NCI-H187 treated with DMSO at 0.1 percent for 48 hours (cell line): ENCODE results near the gene ZNF516.
"Not testable (repeated sequence)": the region's sequence is repeated elsewhere in the genome, so short reads cannot be mapped to it uniquely, and the experiment has no call there.

Experiments
- DNase-seq: peaks from one replicate; lab custom pipeline; 2025; lab: John Stamatoyannopoulos, UW

The ZNF516 gene

DNA sequence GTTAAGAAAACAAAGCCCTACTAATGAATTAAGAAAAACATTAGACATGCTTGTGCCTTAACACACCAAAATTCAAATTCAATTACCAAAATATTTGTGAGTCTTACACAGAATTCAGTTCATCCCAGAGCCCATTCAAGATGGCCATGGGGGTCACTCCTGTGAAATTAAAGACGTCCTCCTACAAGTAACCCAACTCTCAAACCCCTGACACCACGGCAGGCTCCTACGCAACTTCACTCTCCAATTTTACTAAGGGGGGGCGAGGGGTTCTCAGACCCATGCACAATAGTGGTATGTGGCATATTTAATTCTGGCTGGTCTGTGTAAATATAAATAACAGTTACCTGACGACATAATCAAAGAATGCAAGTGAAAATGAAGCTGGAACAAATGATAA lies 5.0 kb downstream of the ZNF516 start:
- no peak for DNase-seq

DNA sequence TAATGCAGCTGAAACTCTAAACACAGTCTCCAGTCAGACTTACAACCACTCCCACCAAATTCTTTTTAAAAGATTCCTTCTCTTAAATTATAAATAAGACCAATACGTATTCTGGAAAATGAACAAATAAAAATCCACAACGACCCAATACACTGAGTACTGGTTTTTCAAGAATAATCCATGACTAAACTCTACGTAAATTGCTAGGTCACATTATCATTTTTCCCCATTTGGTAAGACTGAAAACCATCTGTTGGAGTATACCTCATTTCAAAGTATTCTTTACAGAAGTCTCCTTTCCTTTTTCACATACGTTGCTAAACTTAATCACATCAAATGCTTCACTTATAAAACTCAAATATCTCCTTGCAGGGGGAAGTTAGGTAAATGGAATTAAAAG lies 6.0 kb downstream of the ZNF516 start:
- no peak for DNase-seq

DNA sequence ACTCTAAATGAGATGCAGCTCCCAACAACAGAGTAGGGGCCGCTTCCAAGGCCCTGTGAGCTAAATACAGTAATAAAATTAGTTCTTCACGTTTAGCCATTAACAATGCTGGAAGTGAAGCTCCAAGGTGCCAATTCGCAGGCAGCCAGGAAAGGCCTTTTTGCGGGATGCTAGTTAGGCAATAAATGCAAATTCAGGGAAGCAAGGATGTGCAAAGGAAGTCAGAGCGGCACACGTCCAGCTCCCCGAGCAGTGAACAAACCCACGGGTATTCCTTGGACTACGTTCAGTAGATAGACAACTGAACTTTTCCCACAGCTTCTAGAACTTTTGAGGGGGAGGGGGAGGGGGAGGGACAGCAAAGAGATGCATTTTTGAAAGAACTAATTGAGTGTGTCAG lies 6.9 kb downstream of the ZNF516 start:
- no peak for DNase-seq

- DNase-seq: no peak
These were observed 7.3 kb downstream of the ZNF516 start for GRCh38 chr18:76487782-76488181.

DNA sequence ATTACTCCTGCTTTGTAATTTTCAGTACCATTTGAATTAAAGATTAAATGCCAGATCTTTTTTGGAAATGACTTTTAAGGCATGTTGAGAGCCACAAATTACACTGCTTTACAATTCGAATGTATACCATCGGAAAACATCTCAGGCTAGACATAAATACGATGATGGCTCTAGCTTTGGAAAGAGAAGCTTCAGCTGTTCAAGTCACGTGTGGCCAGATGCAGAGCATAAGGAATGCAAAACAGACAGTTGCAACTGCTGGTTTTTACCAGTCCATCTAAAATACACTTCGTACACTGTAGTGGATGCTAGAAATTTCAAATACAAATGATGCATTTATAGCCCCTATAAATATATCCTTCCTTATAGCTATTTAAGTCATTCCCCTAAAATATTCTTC lies 8.0 kb downstream of the ZNF516 start:
- DNase-seq: no peak

- DNase-seq: no peak
These were observed 8.5 kb downstream of the ZNF516 start for GRCh38 chr18:76486574-76486973.

- DNase-seq: no peak
These were observed 9.0 kb downstream of the ZNF516 start for GRCh38 chr18:76486038-76486437.

DNA sequence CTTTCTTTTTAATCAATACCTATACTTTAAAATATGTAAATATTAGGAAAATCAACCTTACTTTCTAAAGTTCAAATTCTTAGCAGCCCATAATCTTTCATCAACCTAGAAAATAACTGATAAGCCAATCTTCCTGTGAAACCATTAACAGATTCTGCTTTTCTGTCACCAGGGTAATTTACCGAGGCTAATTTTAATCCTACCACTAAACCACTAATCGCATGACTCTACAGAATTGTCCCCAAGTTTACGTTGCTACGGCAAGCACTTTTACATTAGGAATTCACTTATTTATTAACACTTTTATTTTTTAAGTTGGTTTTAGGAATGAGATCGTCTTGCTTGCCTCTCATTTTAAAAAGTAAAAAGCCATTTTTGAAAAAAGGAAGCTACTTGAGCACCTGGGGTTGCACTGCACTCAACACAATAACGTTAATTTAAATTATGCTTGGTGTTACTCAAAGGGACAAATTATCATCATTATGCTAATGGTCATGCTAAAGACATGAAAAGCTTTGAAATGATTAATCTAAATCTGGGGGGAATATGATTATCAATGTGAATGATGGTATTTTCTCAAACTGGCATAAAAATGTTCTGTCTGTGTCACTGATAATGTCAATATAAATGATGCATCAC lies 10.2 kb downstream of the ZNF516 start:
- no peak for DNase-seq

GRCh38 chr18:76483780-76484179 lies 11.3 kb downstream of the ZNF516 start:
- DNase-seq: no peak

DNA sequence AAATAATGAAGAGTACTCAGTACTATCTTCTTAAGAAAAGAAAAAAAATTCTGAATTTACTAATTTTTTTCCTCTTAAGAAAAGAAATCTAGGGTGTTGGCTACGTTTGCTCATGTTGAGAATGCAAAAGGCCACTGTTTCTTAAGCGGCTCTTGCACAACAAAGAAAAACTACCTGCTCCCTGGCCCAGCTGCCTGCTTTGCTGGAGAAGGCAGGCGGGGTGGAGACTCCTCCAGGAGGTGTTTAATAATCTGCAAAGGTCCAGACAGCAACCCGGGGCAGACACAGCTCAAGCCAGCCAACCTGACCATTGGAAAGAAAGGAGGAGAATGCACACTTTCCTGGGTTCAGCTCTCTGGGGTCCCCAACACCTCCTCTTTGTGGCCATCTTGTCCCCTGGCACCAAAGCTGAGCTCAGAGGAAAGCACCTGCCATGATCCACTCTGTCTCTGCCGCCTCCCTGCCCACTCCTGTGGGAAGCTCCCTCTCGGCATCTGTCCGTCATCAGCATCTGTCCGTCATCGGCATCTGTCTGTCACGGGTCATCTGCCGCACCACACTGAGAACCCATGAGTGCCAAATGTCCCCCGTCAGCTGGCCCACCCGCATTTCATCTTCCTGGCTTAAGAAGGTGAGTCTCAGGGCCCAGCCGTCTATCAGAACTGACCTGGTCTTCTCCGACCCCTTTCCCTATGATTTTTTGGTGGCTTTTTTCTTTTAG lies 11.9 kb downstream of the ZNF516 start:
- no peak for DNase-seq

- DNase-seq: no peak
These were observed 12.8 kb downstream of the ZNF516 start for GRCh38 chr18:76482267-76482666.

DNA sequence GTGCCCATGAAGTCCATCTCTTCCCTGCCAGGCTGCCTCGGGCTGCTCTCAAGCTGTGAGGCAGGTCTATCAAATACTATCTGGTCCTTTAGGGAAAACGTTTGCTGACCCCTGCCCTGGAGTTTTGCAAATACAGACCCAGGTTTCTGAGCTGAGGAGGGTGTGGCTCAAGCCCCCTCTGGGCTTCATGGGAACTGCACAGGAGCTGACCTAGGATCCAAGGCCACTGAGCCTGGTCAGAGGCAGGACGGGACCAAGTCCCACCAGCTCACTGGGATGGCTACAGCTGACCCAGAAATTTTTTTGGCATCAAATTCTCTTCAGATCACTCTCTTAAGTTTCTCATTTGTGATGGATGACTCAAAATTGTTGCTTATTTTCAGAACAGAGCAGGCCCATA lies 14.1 kb downstream of the ZNF516 start:
- DNase-seq: no peak

- no peak for DNase-seq
These were observed 15.4 kb downstream of the ZNF516 start for GRCh38 chr18:76479351-76480238.

- DNase-seq: no peak
These were observed 18.1 kb downstream of the ZNF516 start for GRCh38 chr18:76476665-76477561.

DNA sequence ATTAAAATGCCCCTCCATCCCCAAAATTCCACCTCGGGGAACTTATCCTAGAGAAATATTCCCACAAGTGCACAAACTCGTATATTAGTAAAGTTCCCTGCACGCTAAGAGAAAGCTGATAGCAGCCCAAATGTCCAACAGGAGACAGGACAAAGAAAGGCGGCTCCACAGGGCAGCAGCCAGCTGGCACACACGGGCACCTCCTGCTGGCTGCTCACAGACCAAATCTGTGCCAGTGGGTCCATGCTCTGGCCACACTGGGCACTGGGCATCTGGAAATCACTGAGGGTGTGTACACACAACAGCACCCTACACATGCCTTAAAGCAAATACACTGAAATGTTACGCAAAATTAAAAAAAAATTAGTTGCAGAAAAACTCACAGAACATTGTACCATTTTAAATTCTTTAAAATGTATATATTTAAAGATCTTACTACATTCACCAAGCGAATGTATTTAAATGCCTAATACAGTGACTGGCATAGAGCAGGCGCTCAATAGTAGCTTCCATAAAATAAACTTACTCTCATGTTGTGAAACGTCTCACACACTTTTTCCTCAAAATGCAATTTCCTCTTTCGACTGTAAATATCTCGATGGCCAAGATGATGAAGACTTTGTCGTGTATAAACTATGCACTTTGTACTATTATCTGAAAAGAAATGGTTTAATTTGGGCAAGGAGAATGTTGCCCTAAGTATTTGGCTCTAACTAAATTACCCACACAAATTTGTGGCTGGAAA lies 19.4 kb downstream of the ZNF516 start:
- DNase-seq: no peak

GRCh38 chr18:76474824-76475223 lies 20.2 kb downstream of the ZNF516 start:
- no peak for DNase-seq

GRCh38 chr18:76473521-76473920 lies 21.5 kb downstream of the ZNF516 start:
- not testable (repeated sequence) for DNase-seq

- DNase-seq: no peak
These were observed 22.2 kb downstream of the ZNF516 start for GRCh38 chr18:76472829-76473228.

DNA sequence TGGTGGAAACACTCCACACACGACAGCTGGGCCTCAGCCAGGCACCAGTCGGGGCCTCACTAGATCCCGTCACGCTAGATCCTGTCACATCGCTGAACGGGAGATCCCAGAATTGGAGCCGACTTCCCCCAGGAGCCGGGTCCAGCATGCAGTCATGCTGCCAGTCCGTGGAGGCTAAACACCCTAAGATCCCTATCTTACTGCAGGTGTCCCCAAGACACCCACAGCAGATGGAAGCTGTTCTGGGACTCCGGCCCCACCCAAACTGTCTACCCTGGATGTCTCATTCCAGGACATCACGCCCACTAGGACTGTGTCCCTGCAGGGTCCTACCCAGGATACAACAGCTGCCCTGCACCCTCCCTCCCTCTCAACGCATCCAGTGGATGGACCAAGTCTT lies 23.4 kb downstream of the ZNF516 start:
- no peak for DNase-seq

- DNase-seq: no peak
These were observed 26.4 kb downstream of the ZNF516 start for GRCh38 chr18:76468345-76469304.
